Mesothelial cell of epicardium (in vitro differentiated cells): ENCODE results near the gene COMT. TPM values are rescaled to one million over a fixed set of nuclear protein-coding genes. Genes with fewer than 3 reads are reported as not detected.
A peak's percentile ranks its signal among the peaks of the same experiment; 100 is the strongest.

Experiments
- DNase-seq, 2 experiments: peaks; one replicate each; pipeline ENCODE4 v3.0.0; 2021; ENCODE audit warnings: low spot score in 2 of 2; ENCODE audit not compliant: unreplicated experiment in 2 of 2
- H3K27ac Mint-ChIP-seq: 2 replicates; pipeline ENCODE4 v1.8.0; 2021; ENCODE audit warnings: mixed read lengths
- H3K27me3 Mint-ChIP-seq: 2 replicates; pipeline ENCODE4 v1.8.0; 2021; ENCODE audit warnings: low read depth, mixed read lengths
- H3K36me3 Mint-ChIP-seq: 2 replicates; pipeline ENCODE4 v1.8.0; 2021; ENCODE audit warnings: mixed read lengths
- H3K4me1 Mint-ChIP-seq: 2 replicates; pipeline ENCODE4 v1.8.0; 2021; ENCODE audit warnings: mixed read lengths
- H3K4me3 Mint-ChIP-seq: 2 replicates; pipeline ENCODE4 v1.8.0; 2021; ENCODE audit warnings: mild to moderate bottlenecking, moderate library complexity, mixed read lengths
- H3K9me3 Mint-ChIP-seq: 2 replicates; pipeline ENCODE4 v1.8.0; 2021; ENCODE audit warnings: mixed read lengths
- total RNA-seq: library from RNA; stranded (reverse); gene quantifications from 3 replicates; pipeline ENCODE4 v1.2.1, GENCODE V29; 2021
- TF ChIP-seq, protein P1 (sequence below): fragments of 200-600 bp; sonication (generic); IDR thresholded peaks from one replicate; pipeline ENCODE4 v1.5.0; 2021; ENCODE audit warnings: antibody characterized with exemption; ENCODE audit not compliant: unreplicated experiment

The COMT gene
- 87.8 to 93.5 TPM (median 93.5 TPM) in 3 replicates for total RNA-seq

DNA sequence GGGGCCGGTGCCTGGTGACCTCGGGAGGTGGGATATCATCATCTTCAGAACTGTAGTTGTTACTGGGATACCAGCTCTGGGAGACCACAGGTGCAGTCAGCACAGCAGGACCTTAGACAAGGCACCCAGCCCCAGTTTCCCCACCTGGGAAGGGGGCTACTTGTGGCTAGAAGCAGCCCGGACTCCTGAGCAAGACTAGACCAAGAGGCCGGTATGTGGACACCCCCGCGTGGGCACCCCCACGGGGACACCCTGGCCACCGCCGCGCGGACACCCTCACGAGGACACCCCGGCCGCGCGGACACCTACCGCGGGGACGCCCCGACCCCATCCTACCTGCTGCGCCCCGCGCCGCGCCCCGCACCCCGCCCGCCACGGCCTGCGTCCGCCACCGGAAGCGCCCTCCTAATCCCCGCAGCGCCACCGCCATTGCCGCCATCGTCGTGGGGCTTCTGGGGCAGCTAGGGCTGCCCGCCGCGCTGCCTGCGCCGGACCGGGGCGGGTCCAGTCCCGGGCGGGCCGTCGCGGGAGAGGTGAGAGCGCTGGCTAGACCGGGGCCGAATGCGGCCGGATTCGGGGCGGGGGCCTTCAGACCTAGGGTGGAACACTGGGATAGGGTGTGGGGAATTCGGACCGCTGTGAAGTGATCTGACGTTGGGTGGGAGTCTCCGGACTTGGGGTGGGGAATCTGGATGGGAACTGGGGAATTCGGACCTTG is at the start of gene COMT, which contains the start of gene TXNRD2:
Gene COMT (plus strand): TSS at position 408 of the 718 bp plus-strand sequence. CDS start 20,755 bp downstream, outside the sequence.
Gene TXNRD2 (minus strand): TSS at position 454 of the 718 bp plus-strand sequence. CDS start 15 bp downstream, at position 439.
- TF ChIP-seq, protein P1, sequence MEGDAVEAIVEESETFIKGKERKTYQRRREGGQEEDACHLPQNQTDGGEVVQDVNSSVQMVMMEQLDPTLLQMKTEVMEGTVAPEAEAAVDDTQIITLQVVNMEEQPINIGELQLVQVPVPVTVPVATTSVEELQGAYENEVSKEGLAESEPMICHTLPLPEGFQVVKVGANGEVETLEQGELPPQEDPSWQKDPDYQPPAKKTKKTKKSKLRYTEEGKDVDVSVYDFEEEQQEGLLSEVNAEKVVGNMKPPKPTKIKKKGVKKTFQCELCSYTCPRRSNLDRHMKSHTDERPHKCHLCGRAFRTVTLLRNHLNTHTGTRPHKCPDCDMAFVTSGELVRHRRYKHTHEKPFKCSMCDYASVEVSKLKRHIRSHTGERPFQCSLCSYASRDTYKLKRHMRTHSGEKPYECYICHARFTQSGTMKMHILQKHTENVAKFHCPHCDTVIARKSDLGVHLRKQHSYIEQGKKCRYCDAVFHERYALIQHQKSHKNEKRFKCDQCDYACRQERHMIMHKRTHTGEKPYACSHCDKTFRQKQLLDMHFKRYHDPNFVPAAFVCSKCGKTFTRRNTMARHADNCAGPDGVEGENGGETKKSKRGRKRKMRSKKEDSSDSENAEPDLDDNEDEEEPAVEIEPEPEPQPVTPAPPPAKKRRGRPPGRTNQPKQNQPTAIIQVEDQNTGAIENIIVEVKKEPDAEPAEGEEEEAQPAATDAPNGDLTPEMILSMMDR: no peak
- Mint-ChIP-seq H3K4me3 (peak within 1 kb of the TSS; percentile 93), H3K9me3 (peaks cover 6% of the 10 kb centered on the region), H3K36me3 (peaks cover 20% of the 10 kb centered on the region), H3K27ac (peak within 1 kb of the TSS; percentile 99), H3K27me3 (no peaks in the 10 kb centered on the region), H3K4me1 (peaks cover 29% of the 10 kb centered on the region)
- peak; percentile 54 to 72 for DNase-seq

DNA sequence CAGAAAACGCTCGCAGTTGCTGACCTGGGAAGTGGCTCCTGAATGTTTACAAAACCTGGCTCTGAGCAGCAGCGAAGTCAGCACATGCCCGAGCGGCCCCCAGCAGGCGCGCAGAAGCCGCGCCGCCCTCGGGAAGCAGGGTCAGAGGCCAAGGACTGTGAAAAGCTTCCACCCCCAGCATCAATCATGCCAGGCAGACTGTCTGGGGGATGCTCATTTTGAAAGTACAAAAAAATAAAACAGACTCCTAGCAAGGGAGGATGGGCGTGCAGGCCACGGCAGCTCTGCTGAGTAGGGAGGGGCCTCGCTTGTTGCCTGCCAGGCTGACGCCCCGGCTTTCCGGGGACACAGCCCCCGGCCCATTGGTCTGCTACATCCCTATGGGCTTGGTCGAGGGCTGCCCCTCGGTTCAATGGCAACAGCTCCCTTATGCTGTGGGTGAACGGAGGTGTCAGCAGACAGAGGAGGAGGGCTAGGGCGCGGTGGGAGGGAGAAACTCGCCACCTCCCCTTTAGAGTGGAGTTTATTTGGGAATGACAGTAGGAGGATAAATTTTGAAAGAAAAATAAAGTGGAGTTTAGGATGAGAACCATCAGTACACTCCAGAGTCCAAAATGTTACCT is 49.2 kb upstream of the COMT start:
- no peak overlapping the region for H3K27ac Mint-ChIP-seq
- H3K27me3 Mint-ChIP-seq: peaks cover 2% of the 10 kb centered on the region
- H3K4me1 Mint-ChIP-seq: peaks cover 23% of the 10 kb centered on the region
- peaks cover 3% of the 10 kb centered on the region for H3K36me3 Mint-ChIP-seq
- TF ChIP-seq, protein P1: no peak
- no peak for DNase-seq
- no peaks in the 10 kb centered on the region for H3K9me3 Mint-ChIP-seq
- peak overlapping the region; percentile 20 for H3K4me3 Mint-ChIP-seq

DNA sequence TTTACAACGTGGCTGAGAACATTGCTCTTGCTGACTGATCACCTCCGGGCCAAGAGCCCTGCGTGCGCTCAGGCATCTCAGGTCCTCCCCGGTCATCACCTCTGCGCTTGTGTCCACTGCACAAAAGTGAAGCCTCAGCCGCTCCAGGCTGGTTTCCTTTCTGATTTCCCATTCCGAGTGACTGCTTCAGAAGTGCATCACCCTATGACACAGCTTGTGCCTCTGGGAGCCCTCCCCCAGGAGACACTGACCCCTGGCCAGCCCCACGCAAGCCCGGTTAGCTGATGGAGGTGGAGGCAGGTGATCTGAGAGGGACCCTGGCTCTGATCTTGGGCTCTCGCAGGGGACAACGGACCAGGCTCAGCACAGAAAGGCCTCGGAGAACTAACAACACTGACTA is 48.6 kb upstream of the COMT start:
- no peak overlapping the region for H3K27ac Mint-ChIP-seq
- no peaks in the 10 kb centered on the region for H3K9me3 Mint-ChIP-seq
- H3K4me1 Mint-ChIP-seq: peaks cover 23% of the 10 kb centered on the region
- TF ChIP-seq, protein P1: no peak
- H3K4me3 Mint-ChIP-seq: no peak overlapping the region
- H3K27me3 Mint-ChIP-seq: peaks cover 2% of the 10 kb centered on the region
- H3K36me3 Mint-ChIP-seq: peaks cover 4% of the 10 kb centered on the region
- no peak for DNase-seq

DNA sequence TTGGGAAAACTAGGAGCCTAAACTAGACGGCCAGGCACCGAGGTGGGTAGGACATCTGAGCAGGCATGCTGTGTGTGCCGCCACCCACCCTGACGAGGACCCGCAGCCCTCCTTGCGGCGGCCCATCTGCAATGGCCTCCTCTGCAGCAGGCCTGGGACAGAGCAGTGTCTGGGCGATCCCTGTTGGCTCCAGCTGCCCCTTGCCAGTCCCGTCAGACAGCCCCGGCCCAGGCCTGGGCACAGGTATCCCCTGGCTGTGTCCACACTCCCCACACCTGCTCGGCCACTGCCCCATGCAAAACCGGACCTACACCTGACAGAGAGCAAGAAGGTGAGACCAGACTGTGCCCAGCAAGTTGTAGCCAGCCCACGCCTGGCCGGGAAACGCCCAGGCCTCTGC is 48.2 kb upstream of the COMT start:
- H3K36me3 Mint-ChIP-seq: peaks cover 4% of the 10 kb centered on the region
- peaks cover 2% of the 10 kb centered on the region for H3K27me3 Mint-ChIP-seq
- no peak overlapping the region for H3K4me3 Mint-ChIP-seq
- no peak for DNase-seq
- H3K9me3 Mint-ChIP-seq: no peaks in the 10 kb centered on the region
- peaks cover 23% of the 10 kb centered on the region for H3K4me1 Mint-ChIP-seq
- no peak overlapping the region for H3K27ac Mint-ChIP-seq
- TF ChIP-seq, protein P1: no peak

DNA sequence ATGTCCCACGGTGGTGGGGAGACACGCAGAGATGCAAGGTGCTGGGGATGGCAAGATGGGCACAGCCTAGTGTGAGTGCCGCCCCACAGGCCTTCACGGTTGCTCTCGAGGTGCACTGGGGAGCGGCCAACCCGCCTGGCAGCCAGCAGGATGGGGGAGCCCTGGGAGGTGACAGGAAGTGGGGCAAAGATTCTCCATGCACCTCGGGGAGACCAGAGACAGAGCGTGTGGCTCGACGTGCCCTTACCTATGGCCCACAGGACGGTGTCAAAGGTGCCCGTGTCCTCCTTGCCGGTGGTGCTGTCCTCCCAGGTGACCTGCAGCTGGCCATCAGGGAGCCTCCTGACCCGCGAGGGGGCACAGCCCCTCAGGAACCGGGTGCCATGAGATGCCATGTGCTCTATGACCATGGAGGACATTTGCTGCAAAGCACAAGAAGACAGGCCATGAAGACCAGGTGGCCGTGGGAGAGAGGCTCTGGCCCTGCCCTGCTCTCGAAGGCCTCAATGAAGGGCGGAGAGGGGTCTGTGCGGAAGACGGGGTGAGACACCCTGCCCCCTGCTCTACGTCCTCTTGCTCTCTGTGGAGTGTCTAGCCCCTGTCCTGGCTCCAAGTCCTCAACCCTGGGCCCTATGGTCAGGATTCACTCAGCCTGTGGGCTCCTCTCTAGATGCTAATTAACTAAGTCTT is 46.3 kb upstream of the COMT start:
- Mint-ChIP-seq H3K36me3 (peaks cover 4% of the 10 kb centered on the region), H3K4me1 (peaks cover 23% of the 10 kb centered on the region), H3K4me3 (no peak overlapping the region), H3K27ac (no peak overlapping the region), H3K9me3 (no peaks in the 10 kb centered on the region), H3K27me3 (no peaks in the 10 kb centered on the region)
- TF ChIP-seq, protein P1: no peak
- no peak for DNase-seq
